HG03103 (cell line): ENCODE results near the gene TMEM205.
"Not testable (repeated sequence)": the region's sequence is repeated elsewhere in the genome, so short reads cannot be mapped to it uniquely, and the experiment has no call there.

Experiments used
- ATAC-seq: cut with Tn5 transposase; IDR thresholded peaks from one replicate; pipeline ENCODE4 v1.9.1; 2021; ENCODE audit warnings: low read depth; ENCODE audit not compliant: unreplicated experiment

The TMEM205 gene

GRCh38 chr19:11373166-11373884 is 27.3 kb upstream of the TMEM205 start:
- ATAC-seq, result no peak

GRCh38 chr19:11370744-11371143 is 24.7 kb upstream of the TMEM205 start:
- ATAC-seq, result no peak

- no peak for ATAC-seq
Measured at GRCh38 chr19:11367528-11367927, 21.5 kb upstream of the TMEM205 start.

GRCh38 chr19:11365557-11366117 is 19.6 kb upstream of the TMEM205 start:
- ATAC-seq, result no peak

- ATAC-seq, result no peak
Measured at GRCh38 chr19:11364935-11365334, 18.9 kb upstream of the TMEM205 start.

- no peak for ATAC-seq
Measured at GRCh38 chr19:11364296-11364904, 18.3 kb upstream of the TMEM205 start.

GRCh38 chr19:11363881-11364280 is 17.8 kb upstream of the TMEM205 start:
- ATAC-seq, result no peak

GRCh38 chr19:11361771-11362731 is 16.0 kb upstream of the TMEM205 start:
- no peak for ATAC-seq

GRCh38 chr19:11361037-11361770 is 15.1 kb upstream of the TMEM205 start:
- no peak for ATAC-seq

- ATAC-seq, result no peak
Measured at GRCh38 chr19:11359421-11359820, 13.4 kb upstream of the TMEM205 start.

- ATAC-seq, result no peak
Measured at GRCh38 chr19:11356676-11357550, 10.8 kb upstream of the TMEM205 start.

- ATAC-seq, result no peak
Measured at GRCh38 chr19:11356074-11356397, 10.0 kb upstream of the TMEM205 start.

- no peak for ATAC-seq
Measured at GRCh38 chr19:11355160-11356073, 9.3 kb upstream of the TMEM205 start, which contains the start of gene PLPPR2. TSS of gene PLPPR2 (plus strand) at chr19:11355432. CDS start at chr19:11357674, 2,242 bp downstream.

GRCh38 chr19:11354102-11354501 is 8.0 kb upstream of the TMEM205 start:
- ATAC-seq, result not testable (repeated sequence)

GRCh38 chr19:11349171-11349570 is 3.1 kb upstream of the TMEM205 start:
- ATAC-seq, result no peak

GRCh38 chr19:11347546-11348039 is 1.5 kb upstream of the TMEM205 start:
- ATAC-seq, result no peak

GRCh38 chr19:11345122-11345803 is 805 bp downstream of the TMEM205 start:
- no peak for ATAC-seq

- ATAC-seq, result no peak
Measured at GRCh38 chr19:11342429-11342828, 3.6 kb downstream of the TMEM205 start.
